Skeletal muscle cell (primary cell): ENCODE data around the gene TTC29.
"Not testable (repeated sequence)": the region's sequence is repeated elsewhere in the genome, so short reads cannot be mapped to it uniquely, and the experiment has no call there.

Experiments used
- DNase-seq: peaks from one replicate; pipeline ENCODE4 v3.0.0-alpha.2; 2010; ENCODE audit warnings: low read depth
- H3K4me3 ChIP-seq: 2 replicates; pipeline ENCODE4 v1.5.1; 2011; ENCODE audit warnings: low read depth, mild to moderate bottlenecking, control low read depth, low read length, moderate library complexity

TTC29 gene

GRCh38 chr4:146890301-146890700, 55.4 kb downstream of the TTC29 start:
- H3K4me3 ChIP-seq: no peak overlapping the region
- no peak for DNase-seq

GRCh38 chr4:146883070-146883469, 62.6 kb downstream of the TTC29 start:
- H3K4me3 ChIP-seq: no peak overlapping the region
- DNase-seq: no peak

GRCh38 chr4:146857298-146857697, 88.4 kb downstream of the TTC29 start:
- no peak overlapping the region for H3K4me3 ChIP-seq

GRCh38 chr4:146855761-146856160, 89.9 kb downstream of the TTC29 start:
- H3K4me3 ChIP-seq: no peak overlapping the region
- no peak for DNase-seq

More at GRCh38 chr4:146857298-146857697, 88.4 kb downstream of the TTC29 start:
- DNase-seq: no peak

- DNase-seq: no peak
- H3K4me3 ChIP-seq: no peak overlapping the region
These were observed 93.3 kb downstream of the TTC29 start for GRCh38 chr4:146852360-146852759.

GRCh38 chr4:146847345-146847744, 98.3 kb downstream of the TTC29 start:
- no peak for DNase-seq

GRCh38 chr4:146846882-146847281, 98.8 kb downstream of the TTC29 start:
- no peak overlapping the region for H3K4me3 ChIP-seq
- DNase-seq: no peak

More at GRCh38 chr4:146847345-146847744, 98.3 kb downstream of the TTC29 start:
- no peak overlapping the region for H3K4me3 ChIP-seq

- DNase-seq: no peak
- H3K4me3 ChIP-seq: no peak overlapping the region
These were observed 100.9 kb downstream of the TTC29 start for GRCh38 chr4:146844761-146845160.

GRCh38 chr4:146842876-146843275, 102.8 kb downstream of the TTC29 start:
- no peak overlapping the region for H3K4me3 ChIP-seq
- DNase-seq: no peak

- no peak for DNase-seq
- no peak overlapping the region for H3K4me3 ChIP-seq
These were observed 104.9 kb downstream of the TTC29 start for GRCh38 chr4:146840731-146841130.

GRCh38 chr4:146835096-146835495, 110.6 kb downstream of the TTC29 start:
- DNase-seq: no peak
- H3K4me3 ChIP-seq: no peak overlapping the region

- no peak overlapping the region for H3K4me3 ChIP-seq
- DNase-seq: no peak
These were observed 111.2 kb downstream of the TTC29 start for GRCh38 chr4:146834263-146835034.

GRCh38 chr4:146833530-146833929, 112.1 kb downstream of the TTC29 start:
- DNase-seq: no peak
- H3K4me3 ChIP-seq: no peak overlapping the region

- DNase-seq, H3K4me3 ChIP-seq: not testable (repeated sequence)
These were observed 122.7 kb downstream of the TTC29 start for GRCh38 chr4:146822980-146823379.

GRCh38 chr4:146814750-146815149, 130.9 kb downstream of the TTC29 start:
- no peak overlapping the region for H3K4me3 ChIP-seq
- DNase-seq: no peak

- DNase-seq: no peak
- H3K4me3 ChIP-seq: no peak overlapping the region
These were observed 150.0 kb downstream of the TTC29 start for GRCh38 chr4:146795711-146796110.

- H3K4me3 ChIP-seq: no peak overlapping the region
- DNase-seq: no peak
These were observed 151.9 kb downstream of the TTC29 start for GRCh38 chr4:146793727-146794126.

GRCh38 chr4:146791439-146791838, 154.2 kb downstream of the TTC29 start:
- no peak overlapping the region for H3K4me3 ChIP-seq
- DNase-seq: no peak

GRCh38 chr4:146790515-146790914, 155.1 kb downstream of the TTC29 start:
- no peak for DNase-seq
- H3K4me3 ChIP-seq: no peak overlapping the region

GRCh38 chr4:146787731-146788130, 157.9 kb downstream of the TTC29 start:
- DNase-seq: no peak
- H3K4me3 ChIP-seq: no peak overlapping the region

- H3K4me3 ChIP-seq: no peak overlapping the region
These were observed 169.0 kb downstream of the TTC29 start for GRCh38 chr4:146776691-146777090.

More at GRCh38 chr4:146776691-146777090, 169.0 kb downstream of the TTC29 start:
- no peak for DNase-seq
